Lower leg skin (tissue), 4 donors: ENCODE results near the gene BEX2. TPM values are rescaled to one million over a fixed set of nuclear protein-coding genes. Genes with fewer than 3 reads are reported as not detected.

Experiments
- DNase-seq, 2 donors: peaks; one replicate each; pipeline ENCODE4 v3.0.0-alpha.2; 2019; ENCODE audit warnings: low spot score in 2 of 2
- H3K4me3 ChIP-seq: fragments of 200-600 bp; sonication (generic); 2 replicates; pipeline ENCODE4 v1.5.1; 2017; ENCODE audit warnings: mild to moderate bottlenecking, low read depth; ENCODE audit not compliant: poor library complexity, severe bottlenecking
- POLR2A ChIP-seq, 2 donors: fragments of 450-650 bp; IDR thresholded peaks; one replicate each; pipeline ENCODE4 v1.6.1; 2016 to 2017; ENCODE audit warnings: antibody characterized with exemption in 2 of 2, mild to moderate bottlenecking in 1 of 2, moderate library complexity in 1 of 2
- WGBS, 2 donors: methylation state at CpG; one replicate each; pipeline ENCODE4 v1.1.5; 2018; 5-methylcytosine and 5-hydroxymethylcytosine counted together
- intact Hi-C: fragments of 100-400 bp; cut with DNase I; formaldehyde crosslinking; loops from one replicate; pipeline ENCODE4 v1.15.0; 2023; ENCODE audit warnings: low total_unique reads
- total RNA-seq, 4 donors: library from RNA; depleted of rRNA; stranded (reverse); fragments of >200 nt; gene quantifications; one replicate each; pipeline ENCODE4 v1.1.0, GENCODE V29; 2016
- TF ChIP-seq, protein P1 (sequence below), 3 donors: fragments of 450-650 bp; IDR thresholded peaks; one replicate each; pipeline ENCODE4 v1.5.1; 2016; ENCODE audit warnings: antibody characterized with exemption in 3 of 3, mild to moderate bottlenecking in 3 of 3, moderate library complexity in 2 of 3

Gene BEX2
- total RNA-seq, 4 donors from 2014 or later = 12.2 to 24.4 (median 18.8) TPM

GRCh38 chrX:103279624-103280023 lies 31.2 kb downstream of the BEX2 start:
- no peak overlapping the region for H3K4me3 ChIP-seq
- intact Hi-C loops = no loop called here
- 59 to 90% methylated on average over 1 of the region's 1 CpG for WGBS, 2 donors
- TF ChIP-seq, protein P1, sequence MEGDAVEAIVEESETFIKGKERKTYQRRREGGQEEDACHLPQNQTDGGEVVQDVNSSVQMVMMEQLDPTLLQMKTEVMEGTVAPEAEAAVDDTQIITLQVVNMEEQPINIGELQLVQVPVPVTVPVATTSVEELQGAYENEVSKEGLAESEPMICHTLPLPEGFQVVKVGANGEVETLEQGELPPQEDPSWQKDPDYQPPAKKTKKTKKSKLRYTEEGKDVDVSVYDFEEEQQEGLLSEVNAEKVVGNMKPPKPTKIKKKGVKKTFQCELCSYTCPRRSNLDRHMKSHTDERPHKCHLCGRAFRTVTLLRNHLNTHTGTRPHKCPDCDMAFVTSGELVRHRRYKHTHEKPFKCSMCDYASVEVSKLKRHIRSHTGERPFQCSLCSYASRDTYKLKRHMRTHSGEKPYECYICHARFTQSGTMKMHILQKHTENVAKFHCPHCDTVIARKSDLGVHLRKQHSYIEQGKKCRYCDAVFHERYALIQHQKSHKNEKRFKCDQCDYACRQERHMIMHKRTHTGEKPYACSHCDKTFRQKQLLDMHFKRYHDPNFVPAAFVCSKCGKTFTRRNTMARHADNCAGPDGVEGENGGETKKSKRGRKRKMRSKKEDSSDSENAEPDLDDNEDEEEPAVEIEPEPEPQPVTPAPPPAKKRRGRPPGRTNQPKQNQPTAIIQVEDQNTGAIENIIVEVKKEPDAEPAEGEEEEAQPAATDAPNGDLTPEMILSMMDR (IDR thresholded peaks at IDR 0.05) = no peak
- no peak for TF ChIP-seq POLR2A (IDR thresholded peaks at IDR 0.05)
- no peak for DNase-seq

DNA sequence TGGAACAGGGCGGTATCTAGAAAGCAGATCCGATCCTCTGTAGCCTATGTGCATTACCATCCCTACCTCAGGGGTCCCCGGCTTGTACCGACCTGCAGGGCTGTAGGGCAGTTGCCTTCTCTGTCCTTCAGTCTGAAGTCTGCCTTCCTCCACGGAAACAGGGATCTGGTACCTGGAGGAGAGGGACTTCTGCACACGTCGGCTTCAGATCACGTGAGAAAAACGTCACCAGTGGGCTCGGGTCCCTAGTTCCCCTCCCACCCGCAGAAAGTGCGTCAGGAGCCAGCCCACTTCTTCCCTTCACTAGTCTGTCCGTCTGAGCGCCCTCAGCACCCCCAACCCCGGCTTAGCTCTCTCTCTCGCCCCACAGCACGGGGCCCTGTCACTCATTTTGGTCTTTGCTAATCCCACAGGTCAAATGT lies 34.2 kb downstream of the BEX2 start, which contains the start of gene TCEAL5:
Gene TCEAL5, minus strand, starts transcription at position 170 of the 422 bp plus-strand sequence. CDS start 2,187 bp downstream, outside the sequence.
- intact Hi-C loops = no loop called here
- no peak for TF ChIP-seq POLR2A (IDR thresholded peaks at IDR 0.05)
- TF ChIP-seq, protein P1 (IDR thresholded peaks at IDR 0.05) = no peak
- 3 to 35% methylated on average over 8 to 17 of the region's 17 CpGs for WGBS, 2 donors
- no peak within 1 kb of the TSS for H3K4me3 ChIP-seq
- no peak for DNase-seq

GRCh38 chrX:103275947-103276567 lies 34.7 kb downstream of the BEX2 start:
- intact Hi-C loops = no loop called here
- TF ChIP-seq POLR2A (IDR thresholded peaks at IDR 0.05) = no peak
- TF ChIP-seq, protein P1 (IDR thresholded peaks at IDR 0.05) = no peak
- DNase-seq = no peak
- no peak overlapping the region for H3K4me3 ChIP-seq
- WGBS, 2 donors = 3 to 38% methylated on average over 16 to 23 of the region's 23 CpGs

- H3K4me3 ChIP-seq = no peak overlapping the region
- WGBS, 2 donors = 86 to 100% methylated on average over 4 of the region's 4 CpGs
- TF ChIP-seq, protein P1 (IDR thresholded peaks at IDR 0.05) = no peak
- TF ChIP-seq POLR2A (IDR thresholded peaks at IDR 0.05) = no peak
- DNase-seq = no peak
- intact Hi-C loops = no loop called here
Observed at GRCh38 chrX:103274284-103274683, 36.5 kb downstream of the BEX2 start.

Other genes with a start within 250 kb of the BEX2 start
- gene BEX1, start 246.8 kb downstream of the BEX2 start, total RNA-seq = 1 to 10 TPM in 1 of 4 donors, not detected in 3; 1.1 TPM
- gene NXF3, start 217.8 kb downstream of the BEX2 start, total RNA-seq = 1 to 10 TPM in 1 of 4 donors, under 1 TPM in 2, not detected in 1; 0.21 to 1.7 (median 0.42) TPM
- 10 to 100 TPM; 15.1 to 32.9 (median 25.7) TPM for gene BEX4, start 95.9 kb downstream of the BEX2 start, total RNA-seq
- 10 to 100 TPM; 38.4 to 54.6 (median 47.9) TPM for gene TCEAL8, start 55.8 kb downstream of the BEX2 start, total RNA-seq
- not detected for gene TCEAL5, start 34.2 kb downstream of the BEX2 start, total RNA-seq
- gene TCEAL7, start 19.2 kb upstream of the BEX2 start, total RNA-seq = 1 to 10 TPM in 3 of 4 donors, not detected in 1; 1.8 to 4.0 (median 2.4) TPM
- 10 to 100 TPM; 24.3 to 37.7 (median 27.5) TPM for gene TCEAL9, start 45.5 kb upstream of the BEX2 start, total RNA-seq
- 10 to 100 TPM; 41.4 to 66.6 (median 57.3) TPM for gene BEX3, start 65.5 kb upstream of the BEX2 start, total RNA-seq
- gene RAB40A, start 208.5 kb upstream of the BEX2 start, total RNA-seq = under 1 TPM; 0.13 to 0.84 (median 0.38) TPM